DMS153 treated with DMSO at 0.1 percent for 48 hours (cell line): ENCODE results near the gene SPRR2F.
"Not testable (repeated sequence)": the region's sequence is repeated elsewhere in the genome, so short reads cannot be mapped to it uniquely, and the experiment has no call there.

Experiments
- DNase-seq: peaks from one replicate; lab custom pipeline; 2025; ENCODE audit not compliant: unreplicated experiment; lab: John Stamatoyannopoulos, UW

SPRR2F gene

GRCh38 chr1:153113416-153113815, at the start of gene SPRR2F:
TSS of gene SPRR2F (minus strand) at chr1:153113516. CDS start at chr1:153112733, 783 bp downstream.
- DNase-seq, result no peak

GRCh38 chr1:153155541-153155940, 42.2 kb upstream of the SPRR2F start:
- DNase-seq, result no peak

GRCh38 chr1:153152481-153152880, 39.2 kb upstream of the SPRR2F start:
- no peak for DNase-seq

GRCh38 chr1:153150846-153151245, 37.5 kb upstream of the SPRR2F start, which contains the start of gene SPRR2G:
TSS of gene SPRR2G (minus strand) at chr1:153150890. CDS start at chr1:153150110, 780 bp downstream.
- no peak for DNase-seq

- no peak for DNase-seq
These were observed 28.1 kb upstream of the SPRR2F start for GRCh38 chr1:153141377-153141776.

GRCh38 chr1:153140484-153140883, 27.2 kb upstream of the SPRR2F start:
- DNase-seq, result no peak

GRCh38 chr1:153133743-153134142, 20.4 kb upstream of the SPRR2F start:
- DNase-seq, result no peak

GRCh38 chr1:153133267-153133666, 20.0 kb upstream of the SPRR2F start:
- no peak for DNase-seq

- not testable (repeated sequence) for DNase-seq
These were observed 15.4 kb upstream of the SPRR2F start for GRCh38 chr1:153128688-153129087.

- no peak for DNase-seq
These were observed 14.0 kb upstream of the SPRR2F start for GRCh38 chr1:153127296-153127695.

GRCh38 chr1:153125536-153125935, 12.2 kb upstream of the SPRR2F start:
- no peak for DNase-seq

- DNase-seq, result not testable (repeated sequence)
These were observed 10.5 kb upstream of the SPRR2F start for GRCh38 chr1:153123793-153124192.

- peak; percentile 87 for DNase-seq
These were observed 9.6 kb upstream of the SPRR2F start for GRCh38 chr1:153122831-153123421.

- DNase-seq, result no peak
These were observed 7.6 kb upstream of the SPRR2F start for GRCh38 chr1:153120945-153121344.

- no peak for DNase-seq
These were observed 6.2 kb upstream of the SPRR2F start for GRCh38 chr1:153119491-153119971.

- DNase-seq, result not testable (repeated sequence)
These were observed 1.9 kb upstream of the SPRR2F start for GRCh38 chr1:153115264-153115663.

GRCh38 chr1:153112454-153112853, 862 bp downstream of the SPRR2F start:
- not testable (repeated sequence) for DNase-seq

GRCh38 chr1:153100245-153100644, 13.1 kb downstream of the SPRR2F start:
- DNase-seq, result no peak

- DNase-seq, result no peak
These were observed 13.8 kb downstream of the SPRR2F start for GRCh38 chr1:153099461-153100045.

- DNase-seq, result no peak
These were observed 17.6 kb downstream of the SPRR2F start for GRCh38 chr1:153095764-153096163.

GRCh38 chr1:153094426-153094825, 18.9 kb downstream of the SPRR2F start, which contains the start of gene SPRR2E:
TSS of gene SPRR2E (minus strand) at chr1:153094526. CDS start at chr1:153093751, 775 bp downstream.
- DNase-seq, result no peak

GRCh38 chr1:153087652-153088051, 25.7 kb downstream of the SPRR2F start:
- DNase-seq, result no peak

GRCh38 chr1:153081736-153082135, 31.6 kb downstream of the SPRR2F start:
- no peak for DNase-seq
